B cell (primary cell): ENCODE results near the gene ALPL. TPM values are rescaled to one million over a fixed set of nuclear protein-coding genes. Genes with fewer than 3 reads are reported as not detected.
A peak's percentile ranks its signal among the peaks of the same experiment; 100 is the strongest.

Experiments
- ATAC-seq: fragments of 200-7000 bp; cut with Tn5 transposase; one replicate; pipeline ENCODE4 v1.10.0; 2021; ENCODE audit warnings: low read depth, mild to moderate bottlenecking, moderate number of reproducible peaks, moderate library complexity
- CTCF ChIA-PET: fragments of 350-600 bp; sonication (Branson Sonifier 250); formaldehyde crosslinking; loops from one replicate; lab custom pipeline; 2021; ENCODE audit warnings: antibody characterized with exemption, inconsistent platforms; lab: Charles Lee
- POLR2A ChIA-PET: fragments of 350-600 bp; sonication (Branson Sonifier 250); formaldehyde crosslinking; loops from one replicate; lab custom pipeline; 2021; ENCODE audit warnings: antibody characterized with exemption; lab: Charles Lee
- DNase-seq: peaks from one replicate; pipeline ENCODE4 v3.0.0; 2013
- H2AFZ ChIP-seq: 2 replicates; pipeline ENCODE4 v1.6.1; 2012; ENCODE audit warnings: mild to moderate bottlenecking, low read depth, low read length; ENCODE audit not compliant: insufficient read depth, poor library complexity, severe bottlenecking
- H3K27ac ChIP-seq, 2 donors: 1 replicate in 1 of 2; 2 replicates in 1 of 2; pipeline ENCODE4 v1.5.1; 2012 to 2013; ENCODE audit warnings: low read length in 2 of 2, mild to moderate bottlenecking in 2 of 2, moderate library complexity in 1 of 2
- H3K27me3 ChIP-seq, 4 experiments: fragments of 200-600 bp in 1 of 4; sonication (generic) in 1 of 4; replicated peaks in 1 of 4; 1 replicate in 2 of 4; 2 replicates in 2 of 4; pipeline versions ENCODE4 v1.6.1 to v1.7.0; 2013 to 2016; ENCODE audit warnings: low read length in 3 of 4, mild to moderate bottlenecking in 2 of 4, mixed read lengths in 1 of 4, moderate library complexity in 1 of 4; ENCODE audit not compliant: insufficient read depth in 4 of 4, control insufficient read depth in 3 of 4; ENCODE audit errors: control extremely low read depth in 1 of 4
- H3K36me3 ChIP-seq, 2 experiments: replicated peaks in 1 of 2; 1 replicate in 1 of 2; 2 replicates in 1 of 2; pipeline versions ENCODE4 v1.6.1 to v1.7.1; 2013; ENCODE audit warnings: low read length in 1 of 2; ENCODE audit not compliant: insufficient read depth in 2 of 2, control insufficient read depth in 1 of 2; ENCODE audit errors: control extremely low read depth in 1 of 2, extremely low read depth in 1 of 2
- H3K4me1 ChIP-seq, 2 donors: fragments of 200-600 bp in 1 of 2; sonication (generic) in 1 of 2; 1 replicate in 1 of 2; 2 replicates in 1 of 2; pipeline versions ENCODE4 v1.5.1 to v1.6.1; 2013 to 2017; ENCODE audit warnings: low read length in 2 of 2; ENCODE audit not compliant: control insufficient read depth in 2 of 2, insufficient read depth in 2 of 2
- H3K4me2 ChIP-seq: replicated peaks from 2 replicates; pipeline ENCODE3; 2012; ENCODE audit warnings: mild to moderate bottlenecking, low read depth, low read length; ENCODE audit not compliant: poor library complexity, severe bottlenecking
- H3K4me3 ChIP-seq, 5 experiments: fragments of 200-600 bp in 1 of 5; sonication (generic) in 1 of 5; 1 replicate in 3 of 5; 2 replicates in 2 of 5; pipeline versions ENCODE4 v1.5.1 to v1.7.0; 2011 to 2016; ENCODE audit warnings: low read length in 4 of 5, mild to moderate bottlenecking in 4 of 5, low read depth in 2 of 5, control low read depth in 1 of 5, moderate library complexity in 1 of 5; ENCODE audit not compliant: insufficient read depth in 1 of 5; ENCODE audit errors: control extremely low read depth in 1 of 5, extremely low read depth in 1 of 5
- H3K79me2 ChIP-seq: fragments of 200-600 bp; sonication (generic); one replicate; pipeline ENCODE4 v1.6.0; 2016; ENCODE audit warnings: low read length; ENCODE audit not compliant: control insufficient read depth, insufficient read depth
- H3K9ac ChIP-seq: fragments of 200-600 bp; sonication (generic); 2 replicates; pipeline ENCODE4 v1.6.1; 2017; ENCODE audit warnings: mild to moderate bottlenecking, low read length, moderate library complexity
- H3K9me3 ChIP-seq, 3 donors: one replicate each; pipeline versions ENCODE4 v1.6.1 to v1.7.1; 2013; ENCODE audit warnings: low read length in 2 of 3; ENCODE audit not compliant: control insufficient read depth in 2 of 3, insufficient read depth in 1 of 3; ENCODE audit errors: control extremely low read depth in 1 of 3
- H4K20me1 ChIP-seq: 2 replicates; pipeline ENCODE4 v1.6.0; 2012; ENCODE audit warnings: mild to moderate bottlenecking, low read length; ENCODE audit not compliant: insufficient read depth, control insufficient read depth, poor library complexity, severe bottlenecking
- H3K27ac Mint-ChIP-seq: one replicate; pipeline ENCODE4 v1.8.0; 2021; ENCODE audit warnings: mixed read lengths
- H3K27me3 Mint-ChIP-seq: one replicate; pipeline ENCODE4 v1.8.0; 2021; ENCODE audit warnings: mixed read lengths
- H3K4me1 Mint-ChIP-seq: one replicate; pipeline ENCODE4 v1.8.0; 2021; ENCODE audit warnings: mixed read lengths
- H3K4me3 Mint-ChIP-seq: one replicate; pipeline ENCODE4 v1.8.0; 2021; ENCODE audit warnings: mixed read lengths
- H3K9me3 Mint-ChIP-seq: one replicate; pipeline ENCODE4 v1.8.0; 2022; ENCODE audit warnings: mixed read lengths; ENCODE audit not compliant: insufficient read depth
- EZH2 ChIP-seq: IDR thresholded peaks from 2 replicates; pipeline ENCODE4 v1.6.1; 2012; ENCODE audit warnings: borderline replicate concordance, low read depth, mild to moderate bottlenecking, moderate library complexity, low read length; ENCODE audit not compliant: insufficient read depth, poor library complexity, severe bottlenecking
- WGBS: methylation state at CpG from one replicate; pipeline ENCODE4 v1.1.5; 2013; ENCODE audit warnings: missing lambda C conversion rate; ENCODE audit not compliant: insufficient coverage; 5-methylcytosine and 5-hydroxymethylcytosine counted together
- intact Hi-C: fragments of 100-400 bp; cut with micrococcal nuclease; formaldehyde crosslinking; loops from one replicate; pipeline ENCODE4 v1.10.0; 2022
- polyA plus RNA-seq: library from polyadenylated mRNA; depleted of rRNA; stranded (reverse); fragments of >200 nt; gene quantifications from 2 replicates; pipeline ENCODE4 v1.2.3, GENCODE V29; 2012
- total RNA-seq, 2 donors: library from RNA; stranded (reverse); fragments of 120-200 nt in 1 of 2; gene quantifications; 1 replicate in 1 of 2; 2 replicates in 1 of 2; pipeline versions ENCODE4 v1.2.3 to v1.2.4, GENCODE V29; 2013 to 2022
- TF ChIP-seq, protein P1 (sequence below): fragments of 200-600 bp; IDR thresholded peaks from one replicate; pipeline ENCODE4 v1.8.0; 2022; ENCODE audit warnings: antibody characterized with exemption, mild to moderate bottlenecking

Gene ALPL
- total and polyA plus RNA-seq, 2 donors (not counting 1 experiment from before 2014, with no cell fraction given): 1.6 to 12.2 TPM

GRCh38 chr1:21532496-21532895, 23.3 kb downstream of the ALPL start:
- Histone ChIP-seq H3K79me2 (no peaks in the 10 kb centered on the region), H3K9me3 (peaks cover 0 to 9% (median 0%) of the 10 kb centered on the region in 3 donors), H3K4me2 (no peak overlapping the region), H3K9ac (no peak overlapping the region), H3K4me3 (no peak overlapping the region), H3K4me1 (peaks cover 0 to 10% of the 10 kb centered on the region in 2 donors), H3K27me3 (peaks cover 0 to 4% (median under 1%) of the 10 kb centered on the region in 4 experiments), H3K27ac (no peak overlapping the region), H3K36me3 (no peaks in the 10 kb centered on the region), H4K20me1 (no peaks in the 10 kb centered on the region), H2AFZ (no peak overlapping the region)
- no peak for ATAC-seq
- 89% methylated on average over 3 of the region's 3 CpGs for WGBS
- Mint-ChIP-seq H3K9me3 (no peaks in the 10 kb centered on the region), H3K4me3 (no peak overlapping the region), H3K27me3 (peaks cover 8% of the 10 kb centered on the region), H3K4me1 (peaks cover 5% of the 10 kb centered on the region), H3K27ac (peak overlapping the region; percentile 32)
- ChIA-PET POLR2A (no interaction called here), CTCF (interaction anchor here (1.2 to 8.8 kb wide), 6 partner anchors 9 to 164 kb away, joined by 4 to 186 read pairs (median 4); partner anchors contain the start of gene ALPL)
- no peak for DNase-seq
- intact Hi-C loops: no loop called here
- TF ChIP-seq, protein P1, sequence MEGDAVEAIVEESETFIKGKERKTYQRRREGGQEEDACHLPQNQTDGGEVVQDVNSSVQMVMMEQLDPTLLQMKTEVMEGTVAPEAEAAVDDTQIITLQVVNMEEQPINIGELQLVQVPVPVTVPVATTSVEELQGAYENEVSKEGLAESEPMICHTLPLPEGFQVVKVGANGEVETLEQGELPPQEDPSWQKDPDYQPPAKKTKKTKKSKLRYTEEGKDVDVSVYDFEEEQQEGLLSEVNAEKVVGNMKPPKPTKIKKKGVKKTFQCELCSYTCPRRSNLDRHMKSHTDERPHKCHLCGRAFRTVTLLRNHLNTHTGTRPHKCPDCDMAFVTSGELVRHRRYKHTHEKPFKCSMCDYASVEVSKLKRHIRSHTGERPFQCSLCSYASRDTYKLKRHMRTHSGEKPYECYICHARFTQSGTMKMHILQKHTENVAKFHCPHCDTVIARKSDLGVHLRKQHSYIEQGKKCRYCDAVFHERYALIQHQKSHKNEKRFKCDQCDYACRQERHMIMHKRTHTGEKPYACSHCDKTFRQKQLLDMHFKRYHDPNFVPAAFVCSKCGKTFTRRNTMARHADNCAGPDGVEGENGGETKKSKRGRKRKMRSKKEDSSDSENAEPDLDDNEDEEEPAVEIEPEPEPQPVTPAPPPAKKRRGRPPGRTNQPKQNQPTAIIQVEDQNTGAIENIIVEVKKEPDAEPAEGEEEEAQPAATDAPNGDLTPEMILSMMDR: no peak
- no peak for TF ChIP-seq EZH2

GRCh38 chr1:21532992-21533534, 23.8 kb downstream of the ALPL start:
- Histone ChIP-seq H2AFZ (no peak overlapping the region), H3K4me2 (no peak overlapping the region), H3K4me3 (no peak overlapping the region), H3K27me3 (peaks cover 0 to 9% (median 2%) of the 10 kb centered on the region in 4 experiments), H3K9ac (no peak overlapping the region), H3K79me2 (no peaks in the 10 kb centered on the region), H3K36me3 (no peaks in the 10 kb centered on the region), H3K4me1 (peaks cover 0 to 10% of the 10 kb centered on the region in 2 donors), H3K27ac (no peak overlapping the region), H3K9me3 (peaks cover 0 to 9% (median 0%) of the 10 kb centered on the region in 3 donors), H4K20me1 (no peaks in the 10 kb centered on the region)
- ChIA-PET CTCF (interaction anchor here (0.5 to 8.8 kb wide), 7 partner anchors 9 to 301 kb away, joined by 3 to 186 read pairs (median 4); partner anchors contain the start of gene ALPL), POLR2A (no interaction called here)
- Mint-ChIP-seq H3K4me3 (no peak overlapping the region), H3K4me1 (peaks cover 5% of the 10 kb centered on the region), H3K27me3 (peaks cover 12% of the 10 kb centered on the region), H3K27ac (no peak overlapping the region), H3K9me3 (no peaks in the 10 kb centered on the region)
- intact Hi-C loops: no loop called here
- no peak for ATAC-seq
- TF ChIP-seq EZH2: no peak
- TF ChIP-seq, protein P1: no peak
- 100% methylated on average over 1 of the region's 4 CpGs for whole genome bisulfite sequencing
- DNase-seq: no peak
